ENCODE data around the gene KSR2. TPM values are rescaled to one million over a fixed set of nuclear protein-coding genes. Genes with fewer than 3 reads are reported as not detected.

Gene KSR2
- total and polyA plus RNA-seq, 2 of the 13 experiments (the other 11 are each of a cell fraction or from before 2014, with no cell fraction given) = 0.02 TPM; not detected in 1

- Histone ChIP-seq H2AFZ (ENCODE audit: low read length) (no peak overlapping the region), H3K4me1 (ENCODE audit: insufficient read depth, low read length) (peaks cover 10% of the 10 kb centered on the region), H3K36me3 (replicated peaks in 1 of 2; ENCODE audit: control insufficient read depth in 1 of 2, insufficient read depth in 2 of 2, low read length in 2 of 2) (no peaks in the 10 kb centered on the region), H3K9me3 (ENCODE audit: low read length) (no peaks in the 10 kb centered on the region), H4K20me1 (ENCODE audit: insufficient read depth, low read length) (no peaks in the 10 kb centered on the region), H3K27ac (ENCODE audit: extremely low read length, insufficient read depth, low read length) (no peak overlapping the region), H3K79me2 (ENCODE audit: insufficient read depth, low read length) (no peaks in the 10 kb centered on the region), H3K4me2 (ENCODE audit: low read depth, low read length) (no peak overlapping the region), H3K4me3 (replicated peaks in 1 of 3; ENCODE audit: insufficient read depth in 1 of 3, low read depth in 2 of 3, low read length in 3 of 3) (no peak overlapping the region), H3K9ac (ENCODE audit: insufficient read depth, low read depth, low read length) (no peak overlapping the region), H3K27me3 (ENCODE audit: control insufficient read depth in 1 of 2, insufficient read depth in 2 of 2, low read length in 2 of 2) (no peaks in the 10 kb centered on the region; a peak in 1 of 5 replicates)
- POLR2A ChIA-PET = no interaction called here
- TF ChIP-seq, protein P1, sequence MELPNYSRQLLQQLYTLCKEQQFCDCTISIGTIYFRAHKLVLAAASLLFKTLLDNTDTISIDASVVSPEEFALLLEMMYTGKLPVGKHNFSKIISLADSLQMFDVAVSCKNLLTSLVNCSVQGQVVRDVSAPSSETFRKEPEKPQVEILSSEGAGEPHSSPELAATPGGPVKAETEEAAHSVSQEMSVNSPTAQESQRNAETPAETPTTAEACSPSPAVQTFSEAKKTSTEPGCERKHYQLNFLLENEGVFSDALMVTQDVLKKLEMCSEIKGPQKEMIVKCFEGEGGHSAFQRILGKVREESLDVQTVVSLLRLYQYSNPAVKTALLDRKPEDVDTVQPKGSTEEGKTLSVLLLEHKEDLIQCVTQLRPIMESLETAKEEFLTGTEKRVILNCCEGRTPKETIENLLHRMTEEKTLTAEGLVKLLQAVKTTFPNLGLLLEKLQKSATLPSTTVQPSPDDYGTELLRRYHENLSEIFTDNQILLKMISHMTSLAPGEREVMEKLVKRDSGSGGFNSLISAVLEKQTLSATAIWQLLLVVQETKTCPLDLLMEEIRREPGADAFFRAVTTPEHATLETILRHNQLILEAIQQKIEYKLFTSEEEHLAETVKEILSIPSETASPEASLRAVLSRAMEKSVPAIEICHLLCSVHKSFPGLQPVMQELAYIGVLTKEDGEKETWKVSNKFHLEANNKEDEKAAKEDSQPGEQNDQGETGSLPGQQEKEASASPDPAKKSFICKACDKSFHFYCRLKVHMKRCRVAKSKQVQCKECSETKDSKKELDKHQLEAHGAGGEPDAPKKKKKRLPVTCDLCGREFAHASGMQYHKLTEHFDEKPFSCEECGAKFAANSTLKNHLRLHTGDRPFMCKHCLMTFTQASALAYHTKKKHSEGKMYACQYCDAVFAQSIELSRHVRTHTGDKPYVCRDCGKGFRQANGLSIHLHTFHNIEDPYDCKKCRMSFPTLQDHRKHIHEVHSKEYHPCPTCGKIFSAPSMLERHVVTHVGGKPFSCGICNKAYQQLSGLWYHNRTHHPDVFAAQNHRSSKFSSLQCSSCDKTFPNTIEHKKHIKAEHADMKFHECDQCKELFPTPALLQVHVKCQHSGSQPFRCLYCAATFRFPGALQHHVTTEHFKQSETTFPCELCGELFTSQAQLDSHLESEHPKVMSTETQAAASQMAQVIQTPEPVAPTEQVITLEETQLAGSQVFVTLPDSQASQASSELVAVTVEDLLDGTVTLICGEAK (IDR thresholded peaks at IDR 0.05) = peak; percentile 34; the same call in 1 of the 2 replicates
- TF ChIP-seq, protein P1 (CRISPR knock-in tag; IDR thresholded peaks at IDR 0.05) = peak; percentile 55; the same call in 1 of the 2 replicates
- no peak for TF ChIP-seq ZMYM3 (CRISPR knock-in tag; IDR thresholded peaks at IDR 0.05)
- in situ Hi-C loops (cut with HindIII; ENCODE audit: extremely low pct_ligation_motif_present, low pct_unique_long_range_greater_than_20kb) = no loop called here
- DNase-seq (ENCODE audit: low spot score) (no peak), FAIRE-seq (no peak), ATAC-seq (no peak)
- 13% methylated on average over 1 of the region's 1 CpG for WGBS (ENCODE audit: low lambda C conversion rate)
- intact Hi-C loops (cut with micrococcal nuclease; ENCODE audit: unreplicated experiment) = loop anchor here (10.0 kb wide), 1 partner anchor 145 kb away; no protein-coding TSS in a partner anchor
- CTCF ChIA-PET (ENCODE audit: low intra/inter-chr PET ratio, low total read pairs) = no interaction called here
- no TSS peak for BruUV-seq (replicated peaks)
Measured at GRCh38 chr12:117689857-117690256, 278.9 kb downstream of the KSR2 start.

Measured in HepG2 (cell line).